ENCODE data around the gene ELOVL6.
"Not testable (repeated sequence)": the region's sequence is repeated elsewhere in the genome, so short reads cannot be mapped to it uniquely, and the experiment has no call there.

ELOVL6 gene

DNA sequence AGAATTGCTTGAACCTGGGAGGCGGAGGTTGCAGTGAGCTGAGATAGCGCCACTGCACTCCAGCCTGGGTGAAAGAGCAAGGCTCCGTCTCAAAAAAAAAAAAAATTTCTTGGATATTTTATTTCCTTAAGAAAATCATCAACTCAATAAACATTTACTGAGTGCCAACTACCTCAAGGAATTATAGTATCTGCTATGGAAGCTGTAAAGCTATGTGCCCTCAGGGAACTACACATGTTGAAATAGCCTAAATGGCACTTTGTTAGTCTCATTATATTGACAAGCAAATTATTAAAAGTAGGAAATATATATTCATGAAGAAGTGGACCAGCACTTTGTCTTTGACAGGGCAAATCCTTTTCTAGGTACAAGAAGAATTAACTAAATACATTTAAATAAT is 40.8 kb downstream of the ELOVL6 start:
- no peak for DNase-seq

DNA sequence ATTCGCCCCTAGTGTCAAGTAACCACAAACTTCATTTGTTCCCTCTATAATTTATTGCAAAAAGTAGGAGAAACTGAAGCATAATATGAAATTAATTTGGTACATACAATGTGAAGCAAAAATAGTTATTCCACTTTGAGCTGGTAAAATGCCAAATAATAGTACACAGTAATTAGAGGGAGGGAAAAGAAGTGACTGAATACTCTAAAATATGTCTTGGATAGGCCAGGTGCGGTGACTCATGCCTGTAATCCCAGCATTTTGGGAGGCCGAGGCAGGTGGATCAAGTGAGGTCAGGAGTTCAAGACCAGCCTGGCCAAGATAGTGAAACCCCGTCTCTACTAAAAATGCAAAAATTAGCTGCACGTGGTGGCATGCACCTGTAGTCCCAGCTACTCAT is 41.2 kb downstream of the ELOVL6 start:
- DNase-seq: not testable (repeated sequence)

DNA sequence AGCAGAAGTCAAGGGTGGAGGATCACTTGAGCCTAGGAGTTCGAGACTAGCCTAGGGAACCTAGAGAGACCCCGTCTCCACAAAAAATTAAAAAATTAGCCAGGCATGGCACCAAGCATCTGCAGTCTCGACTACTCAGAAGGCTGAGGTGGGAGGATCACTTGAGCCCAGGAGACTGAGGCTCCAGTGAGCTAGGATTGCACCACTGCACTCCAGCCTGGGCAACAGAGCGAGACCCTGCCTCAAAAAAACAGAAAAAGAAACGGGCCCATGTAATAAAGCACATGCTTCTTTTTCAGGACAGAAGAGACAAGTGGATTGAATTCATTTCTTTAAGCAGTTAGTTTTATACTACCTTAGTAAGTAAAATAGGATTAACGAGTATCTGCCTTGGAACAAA is 42.0 kb downstream of the ELOVL6 start:
- no peak for DNase-seq

DNA sequence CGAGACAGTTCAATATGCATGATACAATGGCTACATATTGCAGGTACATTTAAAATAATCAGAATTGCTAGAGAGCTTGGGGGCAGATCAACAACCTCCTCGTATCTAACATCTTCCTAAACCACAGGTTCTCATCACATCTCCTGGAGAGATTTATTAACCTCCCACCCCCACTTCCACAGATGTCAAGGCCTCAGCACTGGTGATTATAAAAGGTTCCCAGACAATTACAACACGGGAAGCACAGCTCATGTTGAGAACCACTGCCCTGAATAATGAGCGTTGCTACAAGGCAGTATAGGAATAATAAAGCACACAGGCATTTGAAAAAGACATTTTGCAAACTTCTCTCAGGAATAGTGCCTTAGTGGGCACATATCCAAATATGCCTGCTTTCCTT is 42.8 kb downstream of the ELOVL6 start:
- DNase-seq: no peak

DNA sequence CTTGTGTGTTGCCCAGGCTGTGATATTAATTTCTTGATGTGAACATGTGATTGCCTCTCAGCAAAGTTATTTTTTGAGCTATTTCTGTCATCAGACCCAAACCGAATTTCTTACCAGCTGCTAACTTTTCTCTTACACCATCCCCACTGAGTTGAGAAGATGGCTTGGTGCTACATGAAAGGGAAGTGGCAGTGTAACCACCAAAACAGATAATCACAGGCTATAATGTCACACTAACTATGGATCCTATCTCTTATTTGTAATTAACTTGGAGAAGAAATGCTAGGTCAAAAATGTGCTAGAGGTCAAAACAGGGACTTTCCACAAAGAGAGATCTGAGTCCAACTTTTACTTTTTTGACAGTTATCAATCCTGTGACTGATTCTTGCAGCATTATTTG is 43.8 kb downstream of the ELOVL6 start:
- DNase-seq: no peak

DNA sequence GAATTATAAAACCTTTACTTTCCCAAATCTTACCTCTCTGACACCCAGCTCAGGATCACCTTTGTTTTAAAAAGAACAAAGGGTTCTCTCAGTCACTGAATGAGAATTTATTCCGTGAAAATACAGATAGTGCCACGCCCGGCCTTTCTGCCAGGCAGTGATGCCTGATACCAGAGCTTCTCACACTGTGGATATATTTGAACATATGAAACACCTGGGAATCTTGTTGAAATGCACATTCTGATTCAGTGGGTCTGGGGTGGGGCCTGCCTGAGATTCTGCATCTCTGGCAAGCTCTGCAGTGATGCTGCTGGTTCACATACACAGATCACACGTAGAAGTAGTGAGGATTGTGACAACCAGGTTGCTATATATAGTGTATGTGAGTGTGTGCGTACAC is 46.0 kb downstream of the ELOVL6 start:
- no peak for DNase-seq

DNA sequence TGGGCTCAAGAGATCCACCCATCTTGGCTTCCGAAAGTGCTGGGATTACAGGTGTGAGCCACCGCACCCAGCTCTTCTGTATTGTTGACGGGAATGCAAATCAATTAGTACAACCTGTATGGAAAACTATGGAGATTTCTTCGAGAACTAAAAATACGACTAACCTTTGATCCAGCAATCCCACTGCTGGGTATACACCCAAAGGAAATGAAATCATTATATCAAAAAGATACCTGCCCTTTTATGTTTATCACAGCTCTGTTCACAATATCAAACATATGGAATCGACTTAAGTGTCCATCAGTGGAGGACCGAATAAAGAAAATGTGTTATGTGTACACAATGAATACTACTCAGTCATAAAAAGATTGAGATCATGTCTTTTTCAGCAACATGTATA is 49.3 kb downstream of the ELOVL6 start:
- no peak for DNase-seq

DNA sequence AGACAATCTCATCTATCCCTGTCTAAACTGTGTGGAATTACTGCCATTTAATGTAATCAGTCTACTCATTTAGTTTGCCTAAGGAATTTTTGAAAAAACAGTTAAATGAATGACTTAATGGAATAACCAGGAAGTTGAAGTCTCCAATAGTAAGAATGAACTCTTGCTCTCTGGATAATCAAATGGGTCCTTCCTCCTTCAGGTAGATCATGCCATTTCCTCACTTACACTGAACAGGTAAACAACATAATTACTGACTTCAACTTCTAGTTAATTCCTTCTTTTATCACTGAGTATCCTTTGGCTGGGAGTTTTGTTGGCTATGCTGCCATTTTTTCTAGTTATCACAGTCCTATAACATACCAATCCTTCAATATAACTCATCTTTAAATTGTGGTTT is 56.0 kb downstream of the ELOVL6 start:
- no peak for DNase-seq

DNA sequence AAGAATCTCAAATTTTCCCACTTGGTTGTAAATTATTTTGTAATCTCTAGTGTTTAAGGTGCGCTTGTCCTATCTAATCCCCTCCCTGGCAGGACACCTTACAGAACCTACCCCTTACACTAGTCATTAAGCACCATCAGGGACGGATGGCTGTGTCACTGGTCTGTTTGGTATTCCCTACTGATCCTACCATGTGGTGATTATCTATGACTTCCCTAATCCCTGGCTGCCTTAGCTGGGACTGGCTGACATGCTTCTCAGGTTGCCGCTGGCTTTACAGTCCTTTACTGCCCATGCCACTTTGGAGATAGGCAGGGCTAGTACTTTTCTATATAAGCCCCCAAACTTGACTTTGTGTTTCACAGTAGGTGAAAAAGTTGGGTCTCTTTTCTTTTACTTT is 58.6 kb downstream of the ELOVL6 start:
- DNase-seq: no peak

DNA sequence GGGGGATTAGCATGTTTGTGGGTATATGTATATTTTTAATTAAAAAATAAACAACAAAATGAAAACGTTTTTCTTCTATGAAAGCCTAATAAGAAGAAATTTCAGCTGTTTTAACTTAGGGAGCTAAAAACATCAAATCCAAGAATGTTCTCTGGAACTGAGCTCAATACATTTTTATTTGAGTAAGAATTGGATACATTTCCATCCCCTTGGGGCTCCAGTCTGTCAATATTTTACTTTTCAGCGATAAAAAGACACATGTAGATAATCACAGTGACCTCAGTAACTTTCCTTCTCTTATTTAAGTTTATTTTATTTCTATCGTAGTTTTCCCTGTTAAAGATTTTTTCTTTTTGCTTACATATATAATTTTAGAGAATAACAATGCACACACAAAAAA is 59.3 kb downstream of the ELOVL6 start:
- no peak for DNase-seq

DNA sequence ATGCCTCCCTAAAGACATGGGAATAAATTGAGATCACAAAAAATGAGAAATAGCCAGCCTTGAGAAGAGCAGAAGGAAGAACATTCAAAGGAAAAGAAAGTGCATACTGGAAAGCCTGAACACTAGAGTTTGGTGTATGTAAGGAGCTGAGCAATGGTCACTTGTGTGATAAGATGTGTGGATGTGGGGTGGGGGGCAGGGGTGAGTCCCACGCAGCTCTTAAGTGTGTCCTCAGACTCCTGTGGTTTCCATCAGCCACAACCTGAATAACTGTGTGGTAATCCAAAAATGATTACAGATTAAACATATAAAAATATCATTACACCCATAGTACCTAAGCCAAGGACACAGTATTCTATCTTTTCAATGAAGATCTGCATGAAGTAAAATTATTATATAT is 59.9 kb downstream of the ELOVL6 start:
- DNase-seq: no peak

DNA sequence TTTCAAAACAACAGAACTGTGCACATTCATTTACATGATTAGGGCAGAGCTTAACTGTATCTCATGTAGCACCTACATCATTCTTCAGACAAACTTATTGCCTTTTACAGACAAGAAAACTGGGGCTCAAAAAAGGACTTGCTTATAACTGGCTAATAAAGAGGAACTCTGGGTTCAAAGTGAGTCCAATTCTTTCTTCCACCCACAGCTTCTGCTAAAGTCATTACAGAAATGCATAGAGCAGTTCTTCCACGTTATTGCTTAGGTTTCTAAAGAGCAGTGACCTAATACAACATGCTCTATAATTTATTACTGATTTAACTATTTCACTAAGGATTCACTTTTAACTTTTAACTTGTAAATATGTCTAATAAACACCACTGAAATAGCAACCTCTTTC is 60.6 kb downstream of the ELOVL6 start:
- DNase-seq: no peak

DNA sequence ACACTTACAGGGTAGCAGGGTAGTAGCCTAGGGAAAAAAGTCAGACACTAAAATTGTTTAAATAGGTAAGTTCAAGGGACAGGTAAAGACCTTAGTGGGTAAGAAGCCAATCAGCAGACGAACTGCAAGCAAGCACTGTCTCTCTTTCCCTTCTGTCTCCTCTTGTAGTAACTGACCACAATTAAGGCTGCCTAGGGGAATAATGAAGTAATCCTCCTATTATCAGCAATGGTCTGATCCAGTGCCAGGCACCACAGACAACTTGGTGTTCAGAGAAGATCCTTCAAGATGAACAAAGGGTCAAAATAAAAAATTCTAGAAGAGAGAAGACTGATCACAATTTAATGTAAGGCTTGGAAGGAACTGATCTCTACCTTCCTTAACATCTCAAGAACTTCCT is 62.9 kb downstream of the ELOVL6 start:
- no peak for DNase-seq

DNA sequence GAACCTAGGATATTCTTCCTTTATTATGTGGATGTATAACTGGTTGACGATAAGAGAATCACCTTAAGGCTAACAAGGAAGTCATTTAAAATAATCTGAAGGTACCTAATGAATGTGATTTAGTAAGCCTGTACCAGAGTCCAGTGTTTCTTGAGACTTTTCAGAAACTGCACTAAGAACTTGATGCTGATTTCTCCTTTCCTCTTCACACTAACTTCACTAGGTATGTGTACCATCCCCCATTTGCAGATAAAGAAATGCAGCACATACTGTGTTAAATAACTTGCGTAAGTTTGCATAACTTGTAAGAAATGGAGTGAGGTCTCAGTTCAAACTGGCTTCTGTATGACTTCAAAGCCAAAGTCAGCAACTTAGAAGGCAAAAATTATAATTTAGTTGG is 63.3 kb downstream of the ELOVL6 start:
- DNase-seq: no peak

DNA sequence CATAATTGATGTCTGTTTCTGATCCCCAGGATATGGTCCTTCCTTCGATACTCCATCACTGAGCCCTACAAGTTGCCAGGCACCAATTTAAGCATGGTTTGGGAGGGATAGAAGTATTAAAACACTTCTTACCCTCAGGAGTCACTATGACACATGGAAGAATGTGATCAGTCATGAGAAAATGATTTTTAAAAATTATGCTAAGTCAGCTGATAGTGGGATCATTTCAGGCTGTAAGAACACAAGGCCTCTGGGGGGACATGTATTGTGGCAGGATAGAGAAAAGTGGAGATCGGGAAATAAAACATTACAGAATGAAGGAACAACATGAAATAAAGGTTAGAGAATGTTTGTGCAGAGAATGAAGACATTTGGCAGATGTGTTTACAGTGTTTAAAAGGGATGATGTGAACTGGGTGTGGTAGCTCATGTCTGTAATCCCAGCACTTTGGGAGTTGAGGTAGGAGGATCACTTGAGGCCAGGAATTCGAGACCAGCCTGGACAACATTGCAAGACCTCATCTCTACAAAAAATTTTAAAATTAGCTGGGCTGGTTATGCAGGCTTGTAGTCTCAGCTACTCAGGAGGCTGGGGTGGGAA is 64.0 kb downstream of the ELOVL6 start:
- DNase-seq: no peak

DNA sequence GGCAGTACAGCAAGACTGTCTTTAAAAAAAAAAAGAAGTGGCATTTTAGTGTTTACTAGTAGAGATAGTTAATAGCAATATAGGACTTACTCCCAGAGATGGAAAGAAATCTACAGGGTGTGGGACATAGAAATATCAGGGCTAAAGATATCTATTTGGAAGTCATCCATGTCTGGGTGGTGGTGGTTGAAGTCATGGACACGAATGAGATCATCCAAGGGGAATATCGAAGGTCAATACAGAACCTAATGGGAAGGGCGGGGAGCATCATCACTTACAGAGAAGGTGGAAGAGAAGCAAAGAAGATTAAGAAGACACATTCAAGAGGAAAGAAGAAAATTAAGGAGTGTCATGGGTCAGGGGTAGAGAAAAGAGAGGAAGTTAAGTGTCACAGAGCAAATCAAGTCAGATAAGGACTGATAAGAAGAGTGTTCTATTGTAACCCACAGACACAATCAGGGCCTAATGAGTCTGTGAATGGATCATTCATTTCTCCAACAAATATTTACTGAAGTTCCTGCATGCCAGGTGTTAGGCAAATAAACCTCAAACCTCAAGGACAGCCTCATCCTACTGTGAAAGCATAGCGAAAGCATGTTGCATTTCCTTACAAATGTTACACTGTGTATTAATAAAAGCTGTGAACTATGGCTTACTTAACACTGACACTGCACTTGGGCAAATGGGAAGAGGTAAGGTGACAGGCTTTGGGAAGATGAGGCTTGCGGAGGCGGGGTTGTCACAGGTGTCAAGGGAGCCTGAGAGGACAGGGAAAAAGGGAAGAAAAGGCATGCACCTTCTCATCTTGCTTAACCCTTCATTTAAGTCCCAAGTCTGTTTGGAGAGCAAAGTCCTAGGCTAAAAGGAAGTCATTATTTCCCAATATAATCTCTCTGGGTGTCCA is 65.3 kb downstream of the ELOVL6 start:
- DNase-seq: peak; percentile 8

DNA sequence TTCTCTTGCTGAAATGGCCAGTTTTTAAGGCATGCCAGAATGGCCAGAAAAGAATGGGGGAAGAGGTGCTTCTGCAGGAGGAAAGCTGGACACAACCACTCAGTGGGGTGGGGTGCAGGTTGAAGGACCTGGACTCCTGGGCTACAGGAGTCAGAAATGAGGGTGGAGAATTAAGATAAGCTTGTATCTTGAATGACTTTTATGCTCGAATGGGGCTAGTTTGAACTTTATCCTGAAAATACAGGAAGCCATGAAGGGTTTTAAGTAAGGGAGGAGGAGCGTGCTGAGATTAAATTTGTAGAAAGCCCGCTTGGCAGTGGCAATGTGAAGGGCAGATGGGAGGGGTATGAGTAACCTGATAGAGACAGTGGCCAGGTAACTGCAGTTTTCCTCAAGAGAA is 66.5 kb downstream of the ELOVL6 start:
- no peak for DNase-seq

DNA sequence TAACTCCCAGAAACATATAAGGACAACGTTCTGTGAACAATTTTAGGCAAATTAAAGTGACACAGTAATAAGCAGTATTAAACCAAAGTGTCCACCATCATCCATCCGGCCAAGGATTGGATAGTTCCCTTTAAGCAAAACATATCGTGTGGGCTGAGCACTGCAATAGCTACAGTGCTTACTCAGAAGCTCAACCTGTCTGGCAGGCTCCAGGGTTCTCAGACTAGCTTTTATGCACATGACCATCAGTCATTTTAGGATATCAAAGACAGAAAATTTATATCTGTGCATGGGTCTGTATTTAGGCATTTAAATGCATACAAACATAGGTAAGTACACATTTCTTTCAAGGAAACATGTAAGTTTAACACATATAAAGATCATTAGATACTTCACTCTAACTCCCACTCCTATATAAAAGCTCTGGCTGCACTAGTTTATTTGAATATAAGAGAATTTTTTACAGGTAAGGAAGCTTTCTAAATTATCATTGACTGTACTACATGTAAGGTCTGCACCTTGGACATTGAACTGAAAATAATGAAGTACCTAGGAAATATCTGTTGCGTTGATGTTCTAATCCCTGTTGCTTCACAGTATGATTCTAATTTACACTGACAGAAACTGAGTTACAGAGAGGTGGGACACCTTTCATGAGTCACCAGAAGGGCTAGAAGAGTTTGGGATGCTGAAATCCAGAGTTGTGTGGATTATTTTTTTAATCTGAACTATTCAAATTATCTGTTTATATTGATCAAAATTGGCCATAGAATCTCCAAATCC is 67.6 kb downstream of the ELOVL6 start:
- no peak for DNase-seq

DNA sequence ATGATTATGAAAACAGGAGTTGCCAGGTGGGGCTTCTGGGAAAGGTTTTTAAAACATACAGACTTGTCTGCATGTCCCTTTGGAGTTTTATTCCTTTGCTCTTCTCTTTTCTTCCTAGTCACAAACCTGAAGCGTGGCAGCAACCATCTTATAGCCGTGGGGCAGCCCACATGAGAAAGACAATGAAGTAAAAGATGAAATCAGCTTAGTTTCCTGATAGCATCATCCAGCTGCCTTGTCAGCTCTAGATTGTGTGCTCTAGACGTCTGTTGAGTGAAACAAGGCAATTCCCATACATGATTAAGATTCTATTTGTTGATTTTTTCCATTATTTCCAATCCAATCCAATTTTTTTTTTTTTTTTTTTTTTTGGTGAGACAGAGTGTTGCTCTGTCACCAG is 68.9 kb downstream of the ELOVL6 start:
- DNase-seq: no peak

DNA sequence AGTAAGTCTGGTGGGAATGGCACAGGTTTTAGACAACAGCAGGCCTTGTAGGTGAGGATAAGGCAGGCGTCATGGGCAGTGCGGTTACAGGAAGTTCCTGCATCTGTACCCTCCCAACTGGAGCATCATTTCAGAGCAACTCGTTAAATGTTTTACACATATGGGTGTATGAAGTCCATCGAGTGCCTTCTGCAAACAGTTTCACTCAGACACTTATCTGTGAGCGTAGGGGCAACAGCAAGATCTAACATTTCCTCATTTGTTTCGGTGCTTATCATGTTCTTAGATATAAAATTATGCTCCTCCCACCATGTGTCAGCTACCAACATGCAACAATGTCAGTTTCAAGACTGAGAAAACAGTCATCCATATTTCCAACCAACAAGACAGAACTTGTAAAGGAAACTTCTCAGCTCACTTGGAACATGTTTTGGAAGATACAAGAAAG is 69.9 kb downstream of the ELOVL6 start:
- no peak for DNase-seq

DNA sequence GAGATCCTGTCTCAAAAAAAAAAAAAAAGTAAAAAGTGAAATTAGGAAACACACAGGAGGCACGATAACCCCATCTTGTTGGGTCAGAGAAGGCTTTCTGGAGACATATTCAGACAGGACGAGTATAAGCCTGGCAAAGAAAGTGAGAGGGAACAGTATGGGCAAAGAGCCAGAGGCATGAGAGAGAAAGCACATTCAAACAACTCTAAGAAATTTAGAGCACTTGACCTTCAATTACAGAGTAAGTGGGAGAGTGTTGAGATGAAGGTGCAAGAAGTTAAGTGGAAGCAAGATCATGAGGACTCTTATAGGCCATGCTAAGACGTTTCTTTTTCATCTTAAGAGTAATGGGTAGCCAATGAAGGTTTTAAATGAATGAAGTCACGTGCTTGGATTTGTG is 70.4 kb downstream of the ELOVL6 start:
- DNase-seq: no peak

DNA sequence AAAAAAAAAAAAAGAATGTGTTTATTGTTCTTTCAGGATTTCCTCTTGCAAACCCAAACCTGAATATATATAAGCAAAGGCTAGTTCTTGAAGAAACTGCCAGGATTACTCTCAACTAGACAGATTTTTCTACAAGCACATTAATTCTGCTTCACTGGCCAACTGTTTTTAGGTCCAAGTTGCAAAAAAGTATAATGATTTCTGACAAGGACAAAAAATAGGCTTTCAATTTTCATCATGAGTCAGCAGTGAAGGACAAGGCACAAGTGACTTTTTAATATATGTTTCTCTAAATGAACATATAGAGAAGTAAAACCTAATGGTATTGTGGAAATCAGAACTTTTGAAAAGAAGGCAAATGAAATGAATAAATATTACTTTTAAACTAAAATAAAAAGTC is 73.7 kb downstream of the ELOVL6 start:
- no peak for DNase-seq

DNA sequence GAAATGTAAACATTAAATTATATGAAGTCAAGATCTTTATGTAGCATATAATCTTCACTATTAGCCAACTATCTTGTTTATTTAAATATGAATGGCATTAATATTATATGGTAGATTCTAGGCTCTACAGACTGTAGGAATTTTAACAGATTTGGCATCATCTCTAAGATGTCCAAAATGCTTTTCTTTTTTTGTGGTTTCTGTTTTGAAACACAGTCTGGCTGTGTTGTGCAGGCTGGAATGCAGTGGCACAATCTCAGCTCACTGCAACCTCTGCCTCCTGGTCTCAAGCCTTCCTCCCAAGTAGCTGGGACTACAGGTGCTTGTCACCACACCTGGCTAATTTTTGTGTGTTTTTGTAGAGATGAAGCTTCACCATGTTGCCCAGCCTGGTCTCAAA is 76.2 kb downstream of the ELOVL6 start:
- no peak for DNase-seq

DNA sequence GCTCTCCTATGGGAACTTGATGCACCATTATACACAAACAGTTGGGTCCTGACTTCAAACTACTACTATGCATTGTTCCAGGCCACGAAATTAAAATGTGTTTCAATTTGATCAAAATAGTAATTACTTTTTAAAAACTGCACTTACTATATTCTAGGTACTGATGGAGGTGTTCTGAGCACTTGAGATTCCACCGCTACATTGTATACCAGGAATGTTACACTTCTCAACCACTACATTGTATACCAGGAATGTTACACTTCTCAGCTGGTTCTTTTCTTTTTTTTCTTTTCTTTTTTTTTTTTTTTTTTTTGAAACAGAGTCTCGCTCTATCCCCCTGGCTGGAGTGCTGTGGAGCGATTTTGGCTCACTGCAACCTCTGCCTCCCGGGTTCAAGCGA is 77.9 kb downstream of the ELOVL6 start:
- DNase-seq: no peak

All from DMS153 (cell line).